Keratinocyte (primary cell): Measurements from ENCODE around the gene ZBTB7B. TPM values are rescaled to one million over a fixed set of nuclear protein-coding genes. Genes with fewer than 3 reads are reported as not detected.

Source experiments
- DNase-seq: peaks from one replicate; pipeline ENCODE4 v3.0.0-alpha.2; 2011; ENCODE audit warnings: low read depth, missing footprints, low spot score
- FAIRE-seq: peaks from 2 replicates; lab custom pipeline; 2011; peaks lifted over from hg19 to GRCh38; lab: Jason Lieb, UNC
- H2AFZ ChIP-seq: 2 replicates; pipeline ENCODE4 v1.6.0; 2012; ENCODE audit warnings: low read length, control low read depth, inconsistent platforms; ENCODE audit not compliant: control insufficient read depth
- H3K27ac ChIP-seq: 2 replicates; pipeline ENCODE4 v1.5.1; 2011; ENCODE audit warnings: low read length; ENCODE audit not compliant: control insufficient read depth, insufficient read depth
- H3K27me3 ChIP-seq: 3 replicates; pipeline ENCODE4 v1.6.0; 2011; ENCODE audit warnings: low read length; ENCODE audit not compliant: control insufficient read depth, insufficient read depth; ENCODE audit errors: extremely low read depth
- H3K36me3 ChIP-seq, 2 experiments: 2 replicates in 1 of 2; 3 replicates in 1 of 2; pipeline ENCODE4 v1.5.1; 2011; ENCODE audit warnings: low read length in 2 of 2, mild to moderate bottlenecking in 1 of 2; ENCODE audit not compliant: control insufficient read depth in 2 of 2, insufficient read depth in 2 of 2; ENCODE audit errors: extremely low read depth in 1 of 2
- H3K4me1 ChIP-seq: 3 replicates; pipeline ENCODE4 v1.5.1; 2011; ENCODE audit warnings: low read length; ENCODE audit not compliant: control insufficient read depth, insufficient read depth; ENCODE audit errors: extremely low read depth
- H3K4me2 ChIP-seq: 3 replicates; pipeline ENCODE4 v1.6.0; 2011; ENCODE audit warnings: low read depth, low read length; ENCODE audit not compliant: control insufficient read depth, insufficient read depth; ENCODE audit errors: extremely low read depth
- H3K4me3 ChIP-seq, 3 experiments: fragments of 200-600 bp in 1 of 3; sonication (generic) in 1 of 3; 2 replicates in 2 of 3; 3 replicates in 1 of 3; pipeline ENCODE4 v1.5.1; 2011 to 2016; ENCODE audit warnings: low read length in 3 of 3, mild to moderate bottlenecking in 3 of 3, control low read depth in 2 of 3, inconsistent platforms in 1 of 3, low read depth in 1 of 3, mixed read lengths in 1 of 3, mixed run types in 1 of 3, moderate library complexity in 1 of 3; ENCODE audit not compliant: control insufficient read depth in 2 of 3, insufficient read depth in 2 of 3; ENCODE audit errors: extremely low read depth in 1 of 3
- H3K79me2 ChIP-seq: 2 replicates; pipeline ENCODE4 v1.6.0; 2012; ENCODE audit warnings: low read length; ENCODE audit not compliant: control insufficient read depth, insufficient read depth
- H3K9ac ChIP-seq: 3 replicates; pipeline ENCODE4 v1.6.0; 2011; ENCODE audit warnings: low read length; ENCODE audit not compliant: control insufficient read depth, insufficient read depth; ENCODE audit errors: extremely low read depth
- H3K9me1 ChIP-seq: 3 replicates; pipeline ENCODE4 v1.6.0; 2011; ENCODE audit warnings: low read length; ENCODE audit not compliant: control insufficient read depth, insufficient read depth; ENCODE audit errors: extremely low read depth
- H3K9me3 ChIP-seq: 2 replicates; pipeline ENCODE4 v1.5.1; 2012; ENCODE audit warnings: low read depth, low read length; ENCODE audit not compliant: control insufficient read depth
- H4K20me1 ChIP-seq: 3 replicates; pipeline ENCODE4 v1.6.0; 2011; ENCODE audit warnings: low read length; ENCODE audit not compliant: control insufficient read depth, insufficient read depth; ENCODE audit errors: extremely low read depth
- CTCF ChIP-seq, 3 experiments: IDR thresholded peaks in 1 of 3; conservative IDR thresholded peaks in 1 of 3; optimal IDR thresholded peaks in 1 of 3; 2 replicates in 2 of 3; 3 replicates in 1 of 3; pipeline versions ENCODE3 to v1.5.1; 2011; ENCODE audit warnings: low read length in 3 of 3, mild to moderate bottlenecking in 3 of 3, moderate library complexity in 2 of 3, control low read depth in 1 of 3, inconsistent platforms in 1 of 3; ENCODE audit not compliant: insufficient read depth in 2 of 3; ENCODE audit errors: extremely low read depth in 1 of 3
- EZH2 ChIP-seq: IDR thresholded peaks from one replicate; pipeline ENCODE4 v1.6.1; 2012; ENCODE audit warnings: inconsistent platforms, mild to moderate bottlenecking, low read length, moderate library complexity
- dilution Hi-C: fragments of 300-500 bp; cut with MboI; formaldehyde crosslinking; loops from one replicate; pipeline ENCODE4 v1.7.0; 2020; ENCODE audit warnings: low sequenced_read_pairs; ENCODE audit not compliant: extremely low pct_ligation_motif_present
- polyA minus RNA-seq, 3 experiments: library from RNA; depleted of rRNA, polyadenylated mRNA; stranded (reverse); fragments of >200 nt; gene quantifications; 1 replicate in 1 of 3; 2 replicates in 1 of 3; 3 replicates in 1 of 3; pipeline ENCODE4 v1.2.3, GENCODE V29; 2011
- polyA plus RNA-seq, 5 experiments: library from polyadenylated mRNA; depleted of rRNA in 3 of 5; stranded (reverse) in 3 of 5; stranded (forward) in 1 of 5; unstranded in 1 of 5; fragments of >200 nt; gene quantifications; 1 replicate in 1 of 5; 2 replicates in 3 of 5; 3 replicates in 1 of 5; pipeline versions ENCODE4 v1.2.1 to v1.2.3, GENCODE V29; 2011 to 2012; ENCODE audit warnings: missing spikeins in 2 of 5, low read depth in 1 of 5, low replicate concordance in 1 of 5

The ZBTB7B gene
- polyA plus RNA-seq (15.3 to 51.8 TPM (median 20.9 TPM) in 3 replicates), polyA minus RNA-seq (21.3 to 40.8 TPM (median 37.0 TPM) in 3 replicates)
- 13.9 TPM for polyA plus RNA-seq (2011; ENCODE audit: low read depth)
- 15.2 and 26.3 TPM in 2 replicates for polyA plus RNA-seq (2011; cell fraction: cytosol; rRNA removed)
- 54.4 and 57.6 TPM in 2 replicates for polyA plus RNA-seq (2011; cell fraction: nucleus; rRNA removed)
- polyA plus RNA-seq (2012; ENCODE audit: low replicate concordance) = 21.0 and 51.7 TPM in 2 replicates
- 72.1 TPM for polyA minus RNA-seq (2011; cell fraction: cytosol; rRNA and poly(A)+ RNA removed)
- 40.6 and 48.0 TPM in 2 replicates for polyA minus RNA-seq (2011; cell fraction: nucleus; rRNA and poly(A)+ RNA removed)

- TF ChIP-seq CTCF (optimal IDR thresholded peaks at IDR 0.05 in 1 of 3, IDR thresholded peaks at IDR 0.05 in 1 of 3, conservative IDR thresholded peaks at IDR 0.05 in 1 of 3; ENCODE audit: extremely low read depth in 1 of 3, insufficient read depth in 2 of 3, low read length in 3 of 3) (no peak), EZH2 (no peak)
- H3K4me1 ChIP-seq = peaks cover 48% of the 10 kb centered on the region
- peak within 1 kb of the TSS; percentile 89 for H3K9ac ChIP-seq
- H3K27me3 ChIP-seq = no peaks in the 10 kb centered on the region
- peaks cover 47% of the 10 kb centered on the region for H3K79me2 ChIP-seq
- H3K36me3 ChIP-seq = peaks cover 1 to 15% of the 10 kb centered on the region in 2 experiments
- no peaks in the 10 kb centered on the region for H3K9me3 ChIP-seq
- H4K20me1 ChIP-seq = no peaks in the 10 kb centered on the region
- peak within 1 kb of the TSS; percentile 92 for H3K4me2 ChIP-seq
- H3K27ac ChIP-seq = peak within 1 kb of the TSS; percentile 81
- no peaks in the 10 kb centered on the region for H3K9me1 ChIP-seq
- peak within 1 kb of the TSS; percentile 90 for H2AFZ ChIP-seq
- peak within 1 kb of the TSS; percentile 81 to 99 (median 87) for H3K4me3 ChIP-seq
- no peak for DNase-seq
- dilution Hi-C loops = no loop called here
- FAIRE-seq = no peak
Measured at GRCh38 chr1:155002464-155003226, at the start of gene ZBTB7B. ZBTB7B (plus strand) TSS chr1:155002802; CDS start chr1:155014661, 11,859 bp downstream.

GRCh38 chr1:154953611-154954038 lies 49.0 kb upstream of the ZBTB7B start:
- Histone ChIP-seq H3K27ac (no peak overlapping the region), H3K79me2 (peaks cover under 1% of the 10 kb centered on the region), H3K36me3 (peaks cover 9 to 10% of the 10 kb centered on the region in 2 experiments), H3K27me3 (no peaks in the 10 kb centered on the region), H3K4me1 (peaks cover 20% of the 10 kb centered on the region), H3K4me2 (no peak overlapping the region), H3K9me1 (no peaks in the 10 kb centered on the region), H3K9me3 (no peaks in the 10 kb centered on the region), H4K20me1 (no peaks in the 10 kb centered on the region), H3K4me3 (no peak overlapping the region), H2AFZ (no peak overlapping the region), H3K9ac (no peak overlapping the region)
- no peak for FAIRE-seq
- TF ChIP-seq CTCF (optimal IDR thresholded peaks at IDR 0.05 in 1 of 3, IDR thresholded peaks at IDR 0.05 in 1 of 3, conservative IDR thresholded peaks at IDR 0.05 in 1 of 3; ENCODE audit: extremely low read depth in 1 of 3, insufficient read depth in 2 of 3, low read length in 3 of 3) (no peak), EZH2 (no peak)
- DNase-seq = no peak
- dilution Hi-C loops = no loop called here
